ENCODE results near the gene ZNF219.

ZNF219 gene

GRCh38 chr14:21098076-21098891 is at the start of gene ZNF219:
ZNF219 (minus strand) TSS chr14:21098655; CDS start chr14:21093591, 5,064 bp downstream.
- Mint-ChIP-seq H3K9me3 (no peaks in the 10 kb centered on the region), H3K27me3 (no peaks in the 10 kb centered on the region), H3K27ac (peak within 1 kb of the TSS; percentile 95), H3K36me3 (no peaks in the 10 kb centered on the region), H3K4me3 (peak within 1 kb of the TSS; percentile 92), H3K4me1 (peaks cover 27% of the 10 kb centered on the region)

- Mint-ChIP-seq H3K27me3 (peaks cover 7% of the 10 kb centered on the region), H3K4me3 (no peak overlapping the region), H3K4me1 (no peaks in the 10 kb centered on the region), H3K27ac (no peak overlapping the region), H3K36me3 (no peaks in the 10 kb centered on the region), H3K9me3 (peaks cover 12% of the 10 kb centered on the region)
Observed at GRCh38 chr14:21145437-21145836, 47.0 kb upstream of the ZNF219 start.

DNA sequence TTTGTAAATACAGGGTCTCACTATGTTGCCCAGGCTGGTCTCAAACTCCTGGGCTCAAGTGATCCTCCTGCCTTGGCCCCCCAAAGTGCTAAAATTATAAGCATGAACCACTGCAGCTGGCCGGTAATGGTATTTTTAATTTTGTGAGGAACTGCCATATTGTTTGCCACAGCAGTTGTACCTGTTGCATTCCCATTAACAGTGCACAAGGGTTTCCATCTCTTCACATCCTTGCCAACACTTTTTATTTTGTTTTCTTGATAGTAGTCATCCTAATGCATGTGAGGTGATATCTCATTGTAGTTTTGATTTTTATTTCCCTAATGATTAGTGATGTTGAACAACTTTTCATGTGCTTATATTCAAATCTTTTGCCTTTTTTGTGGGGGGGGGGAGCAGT is 43.9 kb upstream of the ZNF219 start:
- H3K4me1 Mint-ChIP-seq = no peaks in the 10 kb centered on the region
- H3K36me3 Mint-ChIP-seq = no peaks in the 10 kb centered on the region
- H3K27me3 Mint-ChIP-seq = peaks cover 7% of the 10 kb centered on the region
- H3K9me3 Mint-ChIP-seq = peaks cover 12% of the 10 kb centered on the region
- H3K4me3 Mint-ChIP-seq = no peak overlapping the region
- H3K27ac Mint-ChIP-seq = no peak overlapping the region

- Mint-ChIP-seq H3K27ac (no peak overlapping the region), H3K4me3 (no peak overlapping the region), H3K27me3 (no peaks in the 10 kb centered on the region), H3K9me3 (no peaks in the 10 kb centered on the region), H3K4me1 (no peaks in the 10 kb centered on the region), H3K36me3 (no peaks in the 10 kb centered on the region)
Observed at GRCh38 chr14:21136024-21136423, 37.6 kb upstream of the ZNF219 start.

GRCh38 chr14:21133901-21134300 is 35.4 kb upstream of the ZNF219 start:
- Mint-ChIP-seq H3K27ac (no peak overlapping the region), H3K9me3 (no peaks in the 10 kb centered on the region), H3K4me1 (no peaks in the 10 kb centered on the region), H3K27me3 (no peaks in the 10 kb centered on the region), H3K36me3 (no peaks in the 10 kb centered on the region), H3K4me3 (no peak overlapping the region)

DNA sequence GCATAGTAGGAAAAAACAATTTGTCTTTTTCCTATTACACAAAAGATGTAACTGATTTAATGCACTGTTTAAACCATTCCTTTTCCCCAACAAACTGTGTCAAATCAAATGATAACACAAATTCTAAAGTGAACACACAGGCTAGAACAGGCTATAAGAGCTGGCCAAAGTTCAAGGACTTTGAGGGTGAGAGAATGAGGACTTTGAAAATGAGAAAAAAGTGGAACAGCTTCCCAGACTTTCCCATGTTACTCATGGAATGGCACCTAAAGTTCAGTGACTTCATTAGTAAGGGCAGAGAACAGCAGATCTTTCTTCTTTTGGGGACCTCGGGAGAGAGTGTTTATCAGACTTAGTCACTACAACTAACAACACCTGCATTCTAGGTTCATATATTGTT is 25.0 kb upstream of the ZNF219 start:
- Mint-ChIP-seq H3K27me3 (peaks cover 2% of the 10 kb centered on the region), H3K4me1 (no peaks in the 10 kb centered on the region), H3K9me3 (no peaks in the 10 kb centered on the region), H3K36me3 (no peaks in the 10 kb centered on the region), H3K27ac (no peak overlapping the region), H3K4me3 (no peak overlapping the region)

DNA sequence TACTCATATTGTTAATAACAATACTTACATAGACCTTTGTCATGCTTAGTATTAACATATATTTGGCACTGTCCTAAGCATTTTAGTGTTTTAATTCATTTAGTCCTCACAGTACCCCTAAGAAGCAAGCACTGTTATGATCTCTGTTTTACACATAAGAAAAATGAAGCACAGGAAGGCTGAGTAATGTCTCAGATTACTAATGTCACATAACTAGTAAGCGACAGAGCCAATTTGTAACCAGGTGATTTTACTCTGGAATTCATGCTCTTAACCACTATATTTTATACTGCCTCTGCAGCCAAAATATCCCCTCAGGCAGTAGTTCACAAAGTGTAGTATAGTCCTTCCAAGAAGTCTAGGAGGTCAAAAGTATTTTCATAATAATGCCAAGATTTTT is 22.7 kb upstream of the ZNF219 start:
- no peaks in the 10 kb centered on the region for H3K4me1 Mint-ChIP-seq
- no peaks in the 10 kb centered on the region for H3K36me3 Mint-ChIP-seq
- no peak overlapping the region for H3K27ac Mint-ChIP-seq
- no peak overlapping the region for H3K4me3 Mint-ChIP-seq
- H3K9me3 Mint-ChIP-seq = no peaks in the 10 kb centered on the region
- peaks cover 2% of the 10 kb centered on the region for H3K27me3 Mint-ChIP-seq

DNA sequence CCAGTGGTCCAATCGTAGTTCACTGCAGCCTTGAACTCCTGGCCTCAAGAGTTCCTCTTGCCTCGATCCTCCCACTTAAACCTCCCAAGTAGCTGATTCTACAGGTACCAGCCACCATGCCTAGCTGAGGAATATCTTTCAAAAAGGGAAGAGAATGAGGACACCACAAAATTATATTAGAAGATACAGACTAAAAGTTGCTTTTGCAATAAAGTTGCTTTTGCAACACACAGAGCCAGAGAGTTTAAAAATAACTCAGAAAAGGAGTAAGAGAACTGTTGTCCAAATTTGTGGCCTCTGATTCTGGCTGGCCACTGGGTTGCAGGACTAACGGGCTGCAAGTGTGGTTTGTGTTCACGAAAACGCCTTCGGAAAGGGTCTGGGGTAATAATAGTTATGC is 22.2 kb upstream of the ZNF219 start:
- no peaks in the 10 kb centered on the region for H3K36me3 Mint-ChIP-seq
- H3K4me3 Mint-ChIP-seq = no peak overlapping the region
- H3K4me1 Mint-ChIP-seq = no peaks in the 10 kb centered on the region
- H3K27ac Mint-ChIP-seq = no peak overlapping the region
- no peaks in the 10 kb centered on the region for H3K9me3 Mint-ChIP-seq
- H3K27me3 Mint-ChIP-seq = peaks cover 2% of the 10 kb centered on the region

- Mint-ChIP-seq H3K27me3 (peaks cover 2% of the 10 kb centered on the region), H3K27ac (no peak overlapping the region), H3K4me1 (no peaks in the 10 kb centered on the region), H3K36me3 (no peaks in the 10 kb centered on the region), H3K9me3 (no peaks in the 10 kb centered on the region), H3K4me3 (no peak overlapping the region)
Observed at GRCh38 chr14:21118933-21119332, 20.5 kb upstream of the ZNF219 start.

- H3K36me3 Mint-ChIP-seq = no peaks in the 10 kb centered on the region
- no peak overlapping the region for H3K4me3 Mint-ChIP-seq
- H3K4me1 Mint-ChIP-seq = no peaks in the 10 kb centered on the region
- no peaks in the 10 kb centered on the region for H3K9me3 Mint-ChIP-seq
- H3K27me3 Mint-ChIP-seq = no peaks in the 10 kb centered on the region
- H3K27ac Mint-ChIP-seq = no peak overlapping the region
Observed at GRCh38 chr14:21113369-21113768, 14.9 kb upstream of the ZNF219 start.

DNA sequence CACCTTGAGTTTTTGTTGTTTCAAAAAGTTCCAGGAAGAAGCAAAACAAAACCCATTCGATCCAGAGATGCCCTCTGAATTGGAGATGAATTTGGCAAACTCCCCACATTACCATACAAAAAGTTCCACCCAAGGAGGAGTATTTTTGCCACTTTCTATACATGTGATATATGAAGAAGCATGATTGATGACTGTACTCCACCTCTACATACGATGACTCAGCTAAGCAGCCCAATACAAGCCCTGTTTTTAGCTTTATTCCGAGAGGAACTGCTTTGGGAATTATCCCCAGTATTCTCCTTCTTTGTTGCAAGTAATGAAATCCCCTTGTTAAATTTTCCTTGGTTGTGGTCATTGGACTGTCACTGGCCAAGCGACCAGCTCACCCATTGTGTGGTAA is 13.8 kb upstream of the ZNF219 start:
- no peaks in the 10 kb centered on the region for H3K36me3 Mint-ChIP-seq
- no peaks in the 10 kb centered on the region for H3K27me3 Mint-ChIP-seq
- H3K27ac Mint-ChIP-seq = no peak overlapping the region
- no peaks in the 10 kb centered on the region for H3K9me3 Mint-ChIP-seq
- H3K4me1 Mint-ChIP-seq = no peaks in the 10 kb centered on the region
- no peak overlapping the region for H3K4me3 Mint-ChIP-seq

DNA sequence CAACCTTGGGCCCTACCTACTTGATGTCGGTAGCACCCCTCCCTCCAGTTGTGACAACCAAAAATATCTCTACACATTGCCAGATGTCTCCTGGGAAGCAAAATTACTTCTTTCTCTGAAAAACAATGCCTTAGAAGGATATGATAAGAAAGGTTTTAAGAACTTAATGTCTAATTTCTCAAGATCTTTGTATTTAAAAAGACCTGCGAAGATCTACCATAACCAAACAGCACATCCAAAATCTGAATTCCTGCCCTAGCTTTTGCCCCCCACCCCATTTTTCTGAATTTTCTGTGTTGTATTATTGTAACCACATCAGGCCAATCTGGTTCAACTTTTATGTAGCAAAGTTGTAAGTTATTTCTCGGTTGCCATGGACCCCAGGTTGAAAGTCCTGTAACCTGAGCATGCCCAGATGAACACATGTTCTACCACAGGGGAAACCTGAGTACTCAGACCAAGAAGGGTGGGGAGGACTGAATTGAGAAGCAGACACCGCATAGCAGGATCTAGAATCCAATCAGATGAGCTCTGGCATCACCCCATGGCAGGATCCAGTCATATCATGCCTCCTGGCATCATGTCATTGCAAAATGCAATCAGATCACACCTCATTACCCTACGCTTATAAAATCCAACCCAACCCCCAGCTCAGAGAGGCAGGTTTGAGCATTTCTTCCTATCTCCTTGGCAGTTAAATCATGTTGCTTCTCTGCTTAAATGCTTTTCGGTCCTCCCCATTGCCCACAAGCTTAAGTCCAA is 11.1 kb upstream of the ZNF219 start:
- no peak overlapping the region for H3K27ac Mint-ChIP-seq
- no peak overlapping the region for H3K4me3 Mint-ChIP-seq
- no peaks in the 10 kb centered on the region for H3K27me3 Mint-ChIP-seq
- H3K9me3 Mint-ChIP-seq = no peaks in the 10 kb centered on the region
- peaks cover 9% of the 10 kb centered on the region for H3K4me1 Mint-ChIP-seq
- H3K36me3 Mint-ChIP-seq = no peaks in the 10 kb centered on the region

DNA sequence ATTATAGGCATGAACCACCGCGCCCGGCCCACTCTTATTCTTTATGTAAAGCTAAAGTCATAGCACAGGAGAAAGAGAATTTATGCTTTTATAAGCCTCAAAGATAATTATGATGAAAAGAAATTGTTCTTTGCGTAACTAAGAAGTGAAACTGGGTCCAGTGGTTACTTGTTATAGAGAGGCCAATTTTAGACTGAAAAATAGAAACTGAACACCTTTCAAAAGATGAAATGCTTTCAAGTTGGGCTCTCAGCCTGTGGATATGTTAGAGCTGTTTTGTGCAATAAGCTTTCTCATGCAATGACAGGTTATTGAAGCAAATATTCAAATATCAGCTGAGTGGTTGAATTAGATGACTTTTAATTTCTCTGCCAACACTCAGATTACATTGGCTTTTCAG is 10.3 kb upstream of the ZNF219 start:
- Mint-ChIP-seq H3K9me3 (no peaks in the 10 kb centered on the region), H3K27ac (no peak overlapping the region), H3K36me3 (no peaks in the 10 kb centered on the region), H3K4me1 (peaks cover 11% of the 10 kb centered on the region), H3K27me3 (no peaks in the 10 kb centered on the region), H3K4me3 (no peak overlapping the region)

- H3K4me3 Mint-ChIP-seq = no peak overlapping the region
Observed at GRCh38 chr14:21107283-21107800, 8.9 kb upstream of the ZNF219 start.

DNA sequence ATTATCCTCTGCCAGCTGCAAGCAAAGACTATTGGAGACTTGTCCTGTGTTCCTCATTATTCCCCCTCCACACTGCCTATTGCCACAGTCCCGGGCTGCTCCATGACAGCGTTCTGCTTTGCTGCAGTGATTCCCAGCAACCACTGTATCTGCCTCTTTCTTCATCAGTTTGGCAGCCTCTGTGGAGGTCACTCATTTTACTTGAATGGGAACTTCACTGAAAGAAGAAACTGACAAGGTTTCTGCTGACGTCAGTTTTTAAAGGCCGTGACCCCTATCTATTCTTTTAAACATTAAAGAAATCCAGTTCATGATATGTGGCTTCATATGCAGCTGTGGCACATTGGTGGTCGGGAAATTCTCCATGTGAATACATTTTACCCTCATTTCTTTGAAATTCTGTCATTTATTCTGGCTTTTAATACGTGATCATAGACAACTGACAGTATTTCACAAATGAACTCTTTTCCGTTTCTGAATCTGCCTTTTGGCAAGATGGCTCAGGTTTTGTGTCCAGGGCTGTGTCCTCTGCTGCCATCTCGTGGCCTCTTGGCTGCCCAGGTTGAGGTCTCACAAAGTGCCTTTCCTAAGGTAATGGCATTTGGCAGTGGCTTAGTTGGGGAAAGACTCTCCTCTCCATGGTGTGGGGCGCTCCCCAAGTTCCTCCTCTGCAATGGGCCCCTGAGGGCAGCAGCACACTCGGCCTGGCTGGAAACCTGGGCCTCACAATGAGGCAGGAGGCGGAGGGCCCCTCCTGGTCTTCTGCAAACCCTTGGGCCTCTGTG is 8.2 kb upstream of the ZNF219 start:
- Mint-ChIP-seq H3K27ac (no peak overlapping the region), H3K27me3 (no peaks in the 10 kb centered on the region), H3K4me1 (peaks cover 20% of the 10 kb centered on the region)

More at GRCh38 chr14:21107283-21107800, 8.9 kb upstream of the ZNF219 start:
- no peaks in the 10 kb centered on the region for H3K36me3 Mint-ChIP-seq
- no peaks in the 10 kb centered on the region for H3K9me3 Mint-ChIP-seq
- H3K27me3 Mint-ChIP-seq = no peaks in the 10 kb centered on the region
- H3K4me1 Mint-ChIP-seq = peaks cover 20% of the 10 kb centered on the region
- H3K27ac Mint-ChIP-seq = no peak overlapping the region

DNA sequence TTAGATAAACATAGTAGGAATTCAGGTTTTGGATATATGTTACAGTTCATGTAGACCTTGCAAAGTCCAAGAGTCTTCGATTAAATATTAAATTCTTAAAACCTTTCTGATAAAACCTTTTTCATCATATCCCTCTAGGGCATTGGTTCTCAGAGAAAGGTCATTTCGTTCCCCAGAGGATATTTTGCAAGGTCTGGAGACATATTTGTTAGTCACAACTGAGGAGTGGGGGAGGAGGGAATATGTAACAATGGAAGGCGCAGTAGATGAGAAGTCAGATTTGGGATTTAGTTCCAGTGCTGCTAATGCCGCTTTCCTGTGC is 7.7 kb upstream of the ZNF219 start:
- H3K4me3 Mint-ChIP-seq = no peak overlapping the region
- peaks cover 20% of the 10 kb centered on the region for H3K4me1 Mint-ChIP-seq
- no peak overlapping the region for H3K27ac Mint-ChIP-seq
- H3K36me3 Mint-ChIP-seq = no peaks in the 10 kb centered on the region
- H3K9me3 Mint-ChIP-seq = no peaks in the 10 kb centered on the region
- H3K27me3 Mint-ChIP-seq = no peaks in the 10 kb centered on the region

More for the DNA sequence above, 8.2 kb upstream of the ZNF219 start:
- no peaks in the 10 kb centered on the region for H3K36me3 Mint-ChIP-seq
- H3K9me3 Mint-ChIP-seq = no peaks in the 10 kb centered on the region
- H3K4me3 Mint-ChIP-seq = peak overlapping the region; percentile 38

Data from activated naive CD4-positive, alpha-beta T cell treated with anti-CD3 and anti-CD28 coated beads, Interleukin-2, amount 50 U/mL, for 24 hours (primary cell).